ENCODE results near the gene EP400.

DNA sequence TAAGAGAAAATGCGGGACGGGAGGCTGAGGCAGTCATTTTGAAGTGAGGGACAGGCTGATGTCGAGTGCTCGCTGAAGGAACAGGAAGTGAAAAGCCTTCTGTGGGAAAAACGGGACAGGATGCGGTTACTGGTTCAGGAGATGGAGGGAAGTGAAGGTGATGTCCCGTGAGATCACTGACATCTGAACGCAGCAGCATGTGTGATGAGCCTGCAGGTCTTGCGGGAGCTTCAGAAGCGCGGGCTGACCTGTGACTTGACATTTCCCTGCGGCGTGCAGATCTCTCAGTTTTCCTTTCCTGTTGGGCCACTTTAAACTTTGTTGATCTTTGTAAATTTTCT, 116.6 kb downstream of the EP400 start:
- TF ChIP-seq, protein P1, sequence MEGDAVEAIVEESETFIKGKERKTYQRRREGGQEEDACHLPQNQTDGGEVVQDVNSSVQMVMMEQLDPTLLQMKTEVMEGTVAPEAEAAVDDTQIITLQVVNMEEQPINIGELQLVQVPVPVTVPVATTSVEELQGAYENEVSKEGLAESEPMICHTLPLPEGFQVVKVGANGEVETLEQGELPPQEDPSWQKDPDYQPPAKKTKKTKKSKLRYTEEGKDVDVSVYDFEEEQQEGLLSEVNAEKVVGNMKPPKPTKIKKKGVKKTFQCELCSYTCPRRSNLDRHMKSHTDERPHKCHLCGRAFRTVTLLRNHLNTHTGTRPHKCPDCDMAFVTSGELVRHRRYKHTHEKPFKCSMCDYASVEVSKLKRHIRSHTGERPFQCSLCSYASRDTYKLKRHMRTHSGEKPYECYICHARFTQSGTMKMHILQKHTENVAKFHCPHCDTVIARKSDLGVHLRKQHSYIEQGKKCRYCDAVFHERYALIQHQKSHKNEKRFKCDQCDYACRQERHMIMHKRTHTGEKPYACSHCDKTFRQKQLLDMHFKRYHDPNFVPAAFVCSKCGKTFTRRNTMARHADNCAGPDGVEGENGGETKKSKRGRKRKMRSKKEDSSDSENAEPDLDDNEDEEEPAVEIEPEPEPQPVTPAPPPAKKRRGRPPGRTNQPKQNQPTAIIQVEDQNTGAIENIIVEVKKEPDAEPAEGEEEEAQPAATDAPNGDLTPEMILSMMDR (IDR thresholded peaks at IDR 0.05 in 2 of 3, conservative IDR thresholded peaks at IDR 0.05 in 1 of 3; ENCODE audit: insufficient read depth in 2 of 3, low read depth in 1 of 3, low read length in 3 of 3): no peak
- no peak for TF ChIP-seq JUN (IDR thresholded peaks at IDR 0.05; ENCODE audit: borderline replicate concordance, low read depth, low read length)
- TF ChIP-seq JUN (CRISPR knock-in tag; IDR thresholded peaks at IDR 0.05; ENCODE audit: borderline replicate concordance): no peak
- TF ChIP-seq YY1 (IDR thresholded peaks at IDR 0.05; ENCODE audit: borderline replicate concordance in 1 of 3, control insufficient read depth in 1 of 3, extremely low read depth in 1 of 3, insufficient read depth in 3 of 3, insufficient read length in 1 of 3, insufficient replicate concordance in 2 of 3, low read depth in 1 of 3, low read length in 2 of 3): no peak
- no peak for TF ChIP-seq ZSCAN32 (CRISPR knock-in tag; IDR thresholded peaks at IDR 0.05)
- TF ChIP-seq, protein P2, sequence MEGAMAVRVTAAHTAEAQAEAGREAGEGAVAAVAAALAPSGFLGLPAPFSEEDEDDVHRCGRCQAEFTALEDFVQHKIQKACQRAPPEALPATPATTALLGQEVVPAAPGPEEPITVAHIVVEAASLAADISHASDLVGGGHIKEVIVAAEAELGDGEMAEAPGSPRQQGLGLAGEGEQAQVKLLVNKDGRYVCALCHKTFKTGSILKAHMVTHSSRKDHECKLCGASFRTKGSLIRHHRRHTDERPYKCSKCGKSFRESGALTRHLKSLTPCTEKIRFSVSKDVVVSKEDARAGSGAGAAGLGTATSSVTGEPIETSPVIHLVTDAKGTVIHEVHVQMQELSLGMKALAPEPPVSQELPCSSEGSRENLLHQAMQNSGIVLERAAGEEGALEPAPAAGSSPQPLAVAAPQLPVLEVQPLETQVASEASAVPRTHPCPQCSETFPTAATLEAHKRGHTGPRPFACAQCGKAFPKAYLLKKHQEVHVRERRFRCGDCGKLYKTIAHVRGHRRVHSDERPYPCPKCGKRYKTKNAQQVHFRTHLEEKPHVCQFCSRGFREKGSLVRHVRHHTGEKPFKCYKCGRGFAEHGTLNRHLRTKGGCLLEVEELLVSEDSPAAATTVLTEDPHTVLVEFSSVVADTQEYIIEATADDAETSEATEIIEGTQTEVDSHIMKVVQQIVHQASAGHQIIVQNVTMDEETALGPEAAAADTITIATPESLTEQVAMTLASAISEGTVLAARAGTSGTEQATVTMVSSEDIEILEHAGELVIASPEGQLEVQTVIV (CRISPR knock-in tag; IDR thresholded peaks at IDR 0.05; ENCODE audit: borderline replicate concordance): no peak
- TF ChIP-seq, protein P3, sequence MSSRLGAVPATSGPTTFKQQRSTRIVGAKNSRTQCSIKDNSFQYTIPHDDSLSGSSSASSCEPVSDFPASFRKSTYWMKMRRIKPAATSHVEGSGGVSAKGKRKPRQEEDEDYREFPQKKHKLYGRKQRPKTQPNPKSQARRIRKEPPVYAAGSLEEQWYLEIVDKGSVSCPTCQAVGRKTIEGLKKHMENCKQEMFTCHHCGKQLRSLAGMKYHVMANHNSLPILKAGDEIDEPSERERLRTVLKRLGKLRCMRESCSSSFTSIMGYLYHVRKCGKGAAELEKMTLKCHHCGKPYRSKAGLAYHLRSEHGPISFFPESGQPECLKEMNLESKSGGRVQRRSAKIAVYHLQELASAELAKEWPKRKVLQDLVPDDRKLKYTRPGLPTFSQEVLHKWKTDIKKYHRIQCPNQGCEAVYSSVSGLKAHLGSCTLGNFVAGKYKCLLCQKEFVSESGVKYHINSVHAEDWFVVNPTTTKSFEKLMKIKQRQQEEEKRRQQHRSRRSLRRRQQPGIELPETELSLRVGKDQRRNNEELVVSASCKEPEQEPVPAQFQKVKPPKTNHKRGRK (tag; IDR thresholded peaks at IDR 0.05): no peak
- TF ChIP-seq MYNN (IDR thresholded peaks at IDR 0.05): no peak
- TF ChIP-seq MYNN (CRISPR knock-in tag; IDR thresholded peaks at IDR 0.05): no peak
- no peak for TF ChIP-seq FOXK2 (conservative IDR thresholded peaks at IDR 0.05 in 1 of 2, IDR thresholded peaks at IDR 0.05 in 1 of 2; ENCODE audit: low read depth in 2 of 2)
- no peak for TF ChIP-seq CHD1 (IDR thresholded peaks at IDR 0.05; ENCODE audit: low read length)
- TF ChIP-seq SIN3A (IDR thresholded peaks at IDR 0.05; ENCODE audit: borderline replicate concordance in 2 of 2, control insufficient read depth in 1 of 2, low read depth in 2 of 2, low read length in 2 of 2): no peak
- TF ChIP-seq ZNF253 (CRISPR knock-in tag; conservative IDR thresholded peaks at IDR 0.05): no peak
- no peak for TF ChIP-seq SMC3 (conservative IDR thresholded peaks at IDR 0.05; ENCODE audit: insufficient read depth, low read depth, low read length)
